GM21360 (cell line): ENCODE data around the gene AHDC1.

Experiments
- ATAC-seq: cut with Tn5 transposase; IDR thresholded peaks from one replicate; pipeline ENCODE4 v1.9.1; 2021; ENCODE audit warnings: mild to moderate bottlenecking, moderate library complexity; ENCODE audit not compliant: unreplicated experiment

Gene AHDC1

DNA sequence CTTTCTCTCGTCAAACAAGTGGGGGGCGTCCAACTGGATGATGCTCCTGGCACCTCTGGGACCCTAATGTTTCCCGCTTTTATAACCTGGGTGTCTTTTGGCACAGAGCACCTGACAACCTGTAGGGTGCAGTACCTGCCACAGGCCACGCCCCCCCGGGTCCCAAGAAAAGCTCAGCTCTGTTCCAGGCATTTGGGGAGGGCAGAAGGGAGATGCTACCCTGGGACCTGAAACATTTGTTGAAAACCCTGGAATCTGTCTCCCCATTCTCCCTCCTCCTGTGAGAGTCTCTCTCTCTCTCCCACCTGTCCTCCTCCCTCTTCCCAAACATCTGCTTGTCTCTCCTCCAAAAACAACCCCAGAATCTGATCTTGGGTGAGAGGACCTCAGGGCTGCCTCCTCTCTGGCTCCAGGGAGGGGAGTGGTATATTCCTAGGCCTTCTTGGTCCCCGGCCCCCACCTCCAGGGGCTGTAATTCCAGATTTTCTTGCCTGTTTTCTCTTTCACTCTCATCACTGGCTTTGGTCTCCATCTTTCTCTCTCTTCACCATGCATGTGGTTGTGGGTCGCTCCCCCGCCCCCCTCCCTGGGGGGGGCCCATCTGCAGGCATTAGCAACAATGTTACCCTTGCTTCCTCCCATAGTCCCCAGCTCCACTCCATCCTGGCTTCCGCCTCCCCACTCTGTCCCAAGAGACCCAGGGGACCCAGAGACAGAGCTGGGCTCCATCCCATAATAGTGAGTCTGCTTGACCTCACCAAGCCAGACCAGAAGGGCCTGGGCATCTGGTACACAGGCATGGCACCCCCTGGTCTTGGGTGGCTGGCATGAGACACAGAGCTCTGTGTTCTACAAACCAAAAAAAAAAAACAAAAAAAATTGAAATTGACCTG is 4.1 kb downstream of the AHDC1 start:
- ATAC-seq = no peak

DNA sequence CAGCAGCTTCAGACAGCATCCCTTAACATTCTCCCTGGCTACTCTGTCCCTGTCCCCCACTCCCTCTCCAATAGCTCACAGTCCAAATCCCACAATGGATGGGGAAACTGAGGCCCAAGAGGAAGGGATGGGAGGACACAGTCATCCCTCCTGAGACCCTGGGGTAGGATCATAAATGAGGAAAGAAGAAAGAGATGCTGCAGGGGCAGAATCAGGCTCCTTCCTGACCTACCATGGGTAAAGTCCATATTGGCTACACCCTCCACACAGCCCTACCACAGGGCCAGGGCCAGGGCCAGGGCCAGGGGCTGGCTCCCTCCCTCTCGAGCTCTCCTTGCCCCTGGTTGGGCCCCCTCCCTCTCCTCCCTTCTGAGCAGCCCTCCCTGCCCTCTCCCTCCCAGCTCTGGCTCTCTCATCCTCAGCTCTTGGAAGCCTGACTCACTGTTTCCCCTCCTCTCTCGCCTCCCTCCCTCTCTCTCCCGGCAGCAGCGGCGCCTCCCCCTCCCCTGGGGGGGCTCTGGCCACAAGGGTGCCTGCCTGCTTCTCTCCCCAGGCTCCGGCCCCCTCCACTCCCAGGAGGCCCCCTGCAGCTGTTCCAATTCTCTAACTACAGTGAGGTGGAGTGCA is 4.9 kb downstream of the AHDC1 start:
- no peak for ATAC-seq

DNA sequence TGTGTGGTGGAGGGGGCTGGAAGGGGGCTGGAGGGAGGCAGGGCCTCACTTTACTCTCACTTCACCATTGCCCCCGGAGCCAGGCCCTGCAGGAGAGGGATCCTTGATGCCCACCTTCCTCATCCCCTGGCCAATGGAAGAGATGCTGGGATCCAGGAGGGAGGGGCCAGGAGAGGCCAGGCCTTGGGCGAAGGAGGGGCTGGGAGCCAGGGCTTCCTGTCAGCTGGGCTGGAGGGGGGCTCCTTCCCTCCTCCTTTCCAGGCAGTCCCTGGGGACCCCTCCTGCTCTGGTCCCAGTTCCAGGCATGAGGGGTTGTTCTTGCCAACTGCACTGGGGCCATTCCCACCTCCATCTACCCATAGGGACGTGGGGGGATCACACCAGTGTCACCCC is 5.7 kb downstream of the AHDC1 start:
- no peak for ATAC-seq

DNA sequence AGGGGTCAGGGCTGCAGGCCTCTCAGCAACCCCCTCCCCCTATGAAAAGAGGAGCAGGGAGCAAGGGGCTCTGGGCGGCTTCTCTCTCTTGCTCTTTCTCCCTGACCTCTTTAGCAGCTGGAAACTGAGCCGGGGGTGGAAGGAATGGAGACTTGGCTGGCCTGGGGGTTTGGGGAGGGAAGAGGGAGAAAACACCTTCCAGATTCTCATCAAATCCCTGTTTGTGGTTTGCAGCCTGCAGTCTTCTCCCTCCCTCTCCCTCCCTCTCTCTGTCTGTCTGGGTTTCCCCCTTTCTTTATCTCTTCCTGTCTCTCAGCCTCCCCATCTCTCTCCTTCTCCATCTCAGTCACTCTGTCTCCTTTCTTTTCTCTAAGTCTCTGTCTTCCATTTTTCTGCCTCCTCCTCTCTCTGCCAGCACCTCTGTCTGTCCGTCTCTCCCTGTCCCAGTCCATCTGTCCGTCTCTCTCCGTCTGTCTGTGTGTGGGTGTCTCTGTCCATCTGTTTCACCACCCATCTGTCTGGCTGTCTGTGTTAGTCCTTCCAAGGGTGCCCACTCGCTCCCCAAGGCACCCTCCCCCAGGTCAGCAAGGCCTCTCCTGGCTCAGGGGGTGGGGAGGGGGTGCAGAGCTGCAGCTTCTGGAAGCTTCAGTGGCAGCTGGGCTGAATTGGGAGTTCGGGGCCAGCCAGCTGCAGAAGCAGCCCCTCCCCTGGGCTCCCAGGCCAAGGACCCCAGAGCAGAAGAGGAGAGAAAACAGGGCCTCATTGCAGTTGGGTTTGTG is 6.2 kb downstream of the AHDC1 start:
- ATAC-seq = no peak

DNA sequence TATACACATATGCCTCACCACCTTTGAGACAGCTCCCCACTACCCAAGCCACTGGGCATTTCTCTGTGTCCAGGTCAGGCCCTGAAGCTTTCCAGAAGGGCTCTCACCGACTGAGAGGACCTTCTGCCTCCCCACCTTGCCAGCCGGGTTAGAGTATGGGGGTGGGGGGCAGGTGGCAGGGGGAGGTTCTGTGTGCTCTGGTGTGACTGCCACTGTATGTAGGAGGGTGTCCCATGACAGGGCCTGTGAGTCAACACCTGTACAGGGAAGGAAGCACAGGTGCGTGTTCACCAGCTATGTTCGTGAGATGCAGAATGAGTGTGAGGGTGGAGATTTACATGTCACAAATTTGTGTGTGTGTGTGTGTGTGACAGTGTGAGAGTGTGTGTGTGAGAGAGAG is 7.0 kb downstream of the AHDC1 start:
- ATAC-seq = no peak

DNA sequence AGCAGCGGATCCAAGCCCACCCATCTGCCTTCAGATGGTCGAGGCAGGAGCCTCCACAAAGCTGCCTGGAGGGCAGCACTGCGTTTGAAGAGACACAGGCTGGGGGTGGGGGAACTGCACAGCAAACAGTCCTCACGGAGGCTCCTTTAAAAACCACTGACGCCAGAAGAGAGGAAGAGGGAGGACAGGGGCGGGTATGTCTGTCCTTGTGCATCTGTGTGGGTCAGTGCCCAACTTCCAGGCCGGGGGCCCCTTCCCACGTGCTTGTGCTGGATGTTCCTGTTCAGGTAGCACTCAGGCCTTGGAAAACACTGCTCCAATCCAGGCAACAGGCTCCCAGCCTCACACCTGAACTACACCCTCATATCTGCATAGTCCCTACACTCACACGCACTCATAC is 7.7 kb downstream of the AHDC1 start:
- no peak for ATAC-seq

DNA sequence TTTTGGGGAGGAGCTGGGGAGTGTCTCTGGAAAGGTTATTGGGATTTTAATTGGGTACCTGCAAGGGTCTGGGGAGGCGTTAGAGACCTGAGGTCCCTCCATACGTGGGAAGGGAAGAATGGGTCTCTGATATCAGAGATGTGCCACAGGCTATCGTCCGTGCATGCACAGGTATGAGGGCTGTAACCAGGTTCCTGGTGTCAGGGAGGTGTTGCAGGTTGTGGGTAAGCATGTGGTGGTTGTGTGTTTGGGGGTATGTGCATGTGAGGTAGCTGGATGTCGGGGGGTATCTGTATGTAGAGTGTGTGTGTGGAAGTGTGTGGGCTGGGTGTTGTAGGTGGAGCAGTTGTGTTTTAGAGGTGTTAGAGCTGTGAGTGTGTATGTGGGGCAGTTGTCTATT is 8.3 kb downstream of the AHDC1 start:
- ATAC-seq = no peak

DNA sequence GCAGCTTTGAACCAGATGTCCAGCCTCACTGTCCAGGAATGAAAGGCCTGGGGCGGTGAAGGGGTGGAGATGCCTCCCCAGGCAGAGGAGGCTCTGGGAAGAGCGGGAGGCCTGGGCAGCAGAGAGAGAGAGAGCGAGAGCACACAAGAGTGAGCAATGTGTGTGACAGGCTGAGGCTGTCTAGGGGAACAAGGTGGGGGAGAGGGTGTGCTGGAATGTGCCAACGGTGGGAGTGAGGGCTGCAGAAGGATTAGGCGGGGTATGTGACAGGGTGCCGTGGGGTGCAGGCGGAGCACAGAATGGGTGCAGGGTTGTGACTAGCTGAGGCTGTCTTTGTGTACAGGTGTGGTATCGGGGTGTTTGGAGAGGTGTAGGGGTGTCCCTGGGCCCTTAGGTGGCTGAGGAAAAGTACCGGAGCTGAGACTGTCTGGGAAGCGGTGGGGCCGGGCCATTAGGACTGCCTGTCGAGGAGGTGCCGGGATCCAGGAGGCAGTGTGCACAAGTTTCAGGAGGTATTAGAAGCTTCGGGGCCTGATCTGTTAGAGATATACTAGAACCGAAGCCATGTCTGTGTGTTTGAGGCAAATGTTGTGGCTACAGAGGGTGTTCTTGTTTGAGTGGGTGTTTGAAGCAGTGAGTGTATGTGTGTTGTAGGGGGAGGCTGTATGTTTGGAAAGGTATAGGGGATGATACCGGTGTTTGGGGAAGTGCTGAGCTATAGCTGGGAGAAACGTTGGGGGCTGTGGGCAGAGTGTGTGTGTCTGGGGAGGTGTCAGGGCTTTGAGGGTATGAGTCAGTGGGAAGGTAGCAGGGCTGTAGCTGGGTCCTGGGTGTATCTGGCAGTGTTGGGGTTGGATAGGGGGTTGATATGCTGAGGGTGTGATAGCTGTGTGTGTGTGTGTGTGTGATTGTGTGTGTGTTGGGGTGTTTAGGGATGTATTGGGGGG is 9.1 kb downstream of the AHDC1 start:
- no peak for ATAC-seq

DNA sequence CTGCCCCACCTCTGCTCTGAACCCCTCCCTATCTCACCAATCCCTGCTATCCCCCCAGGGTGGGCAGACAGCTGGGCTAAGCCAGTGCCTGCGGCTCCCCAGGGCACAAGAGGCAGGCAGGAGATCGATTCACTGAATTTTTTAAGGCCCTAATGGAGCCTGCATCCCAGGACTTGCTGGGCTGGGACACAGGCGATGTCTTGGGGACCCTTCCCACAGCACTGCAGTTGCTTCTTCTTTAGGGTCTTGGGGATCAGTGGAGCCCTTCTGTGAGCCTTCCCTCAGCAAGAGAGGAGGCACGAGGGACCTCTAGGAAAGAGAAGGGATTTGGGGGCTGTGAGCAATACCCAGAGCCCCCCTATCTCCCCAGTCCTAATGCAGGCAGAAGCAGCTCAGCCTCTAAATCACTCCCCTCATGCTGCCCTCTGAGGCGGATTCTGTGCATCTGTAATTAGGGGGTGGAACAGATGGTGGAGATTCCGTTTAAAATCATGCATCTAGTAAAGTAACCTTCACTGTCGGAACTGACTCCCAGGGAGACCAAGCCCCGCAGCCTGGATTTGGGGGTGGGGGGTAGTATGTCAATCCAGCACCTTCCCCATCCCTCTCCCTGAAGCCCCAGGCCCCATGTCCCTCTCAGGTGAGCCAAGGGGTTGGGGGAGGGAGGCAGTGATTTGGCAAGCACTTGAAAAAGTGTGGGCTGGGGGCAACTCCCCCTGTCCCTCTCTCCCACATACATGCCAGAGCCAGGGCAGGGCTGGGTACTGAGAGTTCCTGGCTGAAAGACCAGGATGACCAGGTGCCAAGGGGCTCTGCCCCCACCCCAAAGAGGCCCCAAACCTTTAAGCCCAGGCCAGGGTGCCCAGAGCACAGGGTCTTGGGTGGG is 10.0 kb downstream of the AHDC1 start:
- ATAC-seq = no peak

DNA sequence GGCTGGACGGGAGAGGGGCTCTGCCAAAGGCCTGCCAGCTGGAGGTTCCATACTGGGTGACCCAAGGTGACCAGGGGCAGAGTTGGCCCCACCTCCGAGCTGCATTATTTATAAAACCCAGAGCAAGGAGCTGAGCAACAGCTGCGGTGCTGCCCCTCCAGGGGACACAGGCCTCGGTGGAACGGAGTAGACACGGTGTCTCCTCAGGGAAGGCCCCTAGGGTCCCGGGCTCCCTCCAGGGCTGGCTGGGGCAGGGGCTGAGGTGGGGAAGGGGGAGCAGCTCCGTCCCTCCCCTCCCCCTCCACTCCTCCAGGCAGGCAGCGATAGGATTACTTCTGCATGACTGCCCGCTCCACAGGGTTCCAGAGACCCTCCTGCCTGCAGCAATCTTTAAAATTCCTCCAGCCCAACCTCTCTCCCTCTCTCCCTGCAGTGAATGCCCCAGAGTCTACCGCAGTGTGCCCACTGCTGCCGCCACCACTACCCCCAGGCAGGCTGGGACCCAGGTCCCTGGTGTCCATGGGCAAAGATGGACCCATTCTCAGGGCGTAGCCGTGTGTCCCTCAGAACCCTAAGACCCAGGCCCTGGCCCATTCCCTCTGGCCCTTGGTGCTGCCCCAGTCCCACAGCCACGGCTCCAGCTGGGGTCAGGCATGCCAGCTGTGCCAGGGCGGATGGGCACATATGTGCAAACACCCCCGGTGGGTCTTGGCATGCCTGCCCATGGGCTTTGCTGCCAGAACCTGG is 10.8 kb downstream of the AHDC1 start:
- ATAC-seq = no peak

DNA sequence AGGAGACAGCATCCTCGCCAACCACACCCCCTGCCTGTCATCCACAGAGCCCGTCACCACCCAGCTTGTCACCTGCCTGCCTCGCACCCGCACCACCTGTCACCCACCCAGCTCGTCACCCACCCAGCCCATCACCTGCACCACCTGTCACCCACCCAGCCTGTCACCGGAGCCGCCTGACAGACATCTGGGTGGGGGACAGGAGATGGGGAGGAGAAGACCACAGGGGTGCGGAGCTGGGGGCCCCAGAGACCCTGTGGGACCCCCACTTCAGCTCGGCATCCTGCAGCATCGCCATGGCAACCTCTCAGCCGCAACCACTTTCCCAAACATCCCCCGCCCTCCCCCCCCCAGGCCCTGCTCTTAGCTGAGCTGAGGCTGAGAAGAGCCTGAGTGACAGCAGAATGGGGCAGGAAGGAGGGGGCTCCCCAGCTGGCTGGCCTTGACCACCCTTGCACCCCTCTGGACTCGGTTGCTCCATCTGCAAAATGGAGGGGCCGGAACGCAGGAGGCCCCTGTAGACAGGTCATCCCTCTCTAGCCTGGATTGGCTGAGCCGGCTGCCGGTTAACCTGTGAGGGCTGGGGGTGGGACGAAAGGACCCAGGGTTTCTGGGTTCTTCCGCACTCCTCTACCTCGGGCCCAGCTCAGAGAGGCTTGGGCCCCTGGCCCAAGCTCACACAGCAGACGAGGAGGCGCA is 11.6 kb downstream of the AHDC1 start:
- ATAC-seq = no peak

DNA sequence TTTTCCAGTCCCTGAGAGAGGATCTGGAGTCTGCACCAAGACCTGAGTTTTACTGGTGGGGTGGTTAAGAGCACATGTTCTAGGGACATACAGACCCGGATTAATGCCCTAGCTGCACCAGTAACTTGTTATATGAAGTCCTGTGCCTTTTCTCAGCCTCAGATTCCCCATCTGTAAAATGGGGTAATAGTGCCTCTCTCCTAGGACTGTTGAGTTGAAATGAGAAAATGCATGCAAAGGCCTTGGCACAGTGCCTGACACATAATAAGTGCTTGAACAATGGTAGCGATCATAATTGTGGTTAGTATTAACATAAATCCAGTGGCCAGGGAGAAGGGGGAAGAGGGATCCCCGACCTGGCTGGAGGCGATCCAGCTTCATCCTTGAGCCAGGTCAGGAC is 12.3 kb downstream of the AHDC1 start:
- no peak for ATAC-seq

DNA sequence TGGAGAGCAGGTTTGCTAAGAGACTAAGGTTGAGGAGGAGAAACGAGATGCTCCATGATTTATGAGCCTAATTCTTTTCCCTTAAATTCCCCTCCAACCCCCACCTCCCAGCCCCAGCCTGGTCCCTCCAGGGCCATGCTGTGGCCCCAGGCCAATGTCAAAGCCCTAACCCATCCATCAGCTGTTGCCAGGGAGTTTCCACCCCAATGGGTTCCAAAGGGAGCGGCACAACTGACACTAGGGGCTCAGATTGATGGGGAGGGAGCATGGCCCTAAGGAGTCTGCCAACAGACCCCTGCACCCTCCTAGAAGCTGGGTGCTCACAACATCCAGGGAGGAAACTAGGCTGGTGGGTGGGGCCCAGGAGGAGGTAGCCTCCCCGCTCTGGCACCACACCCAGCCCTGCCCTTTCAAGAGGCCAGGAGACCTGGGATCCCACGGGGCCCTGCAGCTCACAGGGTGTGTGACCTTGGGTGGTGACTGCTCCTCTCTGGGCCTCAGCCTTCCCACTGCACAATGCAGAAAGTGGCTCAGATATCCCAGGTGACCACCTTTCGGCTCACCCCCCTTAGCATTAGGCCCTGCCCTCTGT is 12.9 kb downstream of the AHDC1 start:
- ATAC-seq = no peak

DNA sequence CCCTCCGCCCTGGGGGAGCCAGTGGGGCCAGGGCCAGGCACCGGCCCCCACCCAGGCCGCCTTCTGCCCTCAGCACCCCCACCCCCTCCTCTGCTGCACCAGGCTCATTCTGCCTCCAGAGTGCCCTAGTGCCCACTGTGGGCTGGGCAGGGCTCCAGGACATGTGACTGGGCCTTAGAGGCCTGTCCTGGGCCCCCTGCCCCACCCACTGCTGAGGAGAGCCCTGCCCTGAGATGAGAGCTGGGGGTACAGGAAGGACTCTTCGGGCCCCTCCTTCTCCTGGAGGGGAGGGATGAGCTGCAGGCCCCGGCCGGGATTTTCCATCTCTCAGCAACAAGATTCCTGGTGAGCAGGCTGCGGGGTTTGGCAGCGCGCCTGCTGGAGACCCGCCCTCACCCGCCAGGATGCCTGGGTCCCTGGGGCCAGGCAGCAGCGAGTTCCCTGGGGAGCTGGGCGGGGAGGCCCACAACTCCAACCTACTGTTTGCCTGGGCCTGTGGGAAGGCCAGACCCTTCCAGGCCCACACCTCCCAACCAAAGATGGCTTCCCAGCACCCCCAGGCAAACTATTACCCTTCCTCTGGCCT is 14.0 kb downstream of the AHDC1 start:
- ATAC-seq = no peak

DNA sequence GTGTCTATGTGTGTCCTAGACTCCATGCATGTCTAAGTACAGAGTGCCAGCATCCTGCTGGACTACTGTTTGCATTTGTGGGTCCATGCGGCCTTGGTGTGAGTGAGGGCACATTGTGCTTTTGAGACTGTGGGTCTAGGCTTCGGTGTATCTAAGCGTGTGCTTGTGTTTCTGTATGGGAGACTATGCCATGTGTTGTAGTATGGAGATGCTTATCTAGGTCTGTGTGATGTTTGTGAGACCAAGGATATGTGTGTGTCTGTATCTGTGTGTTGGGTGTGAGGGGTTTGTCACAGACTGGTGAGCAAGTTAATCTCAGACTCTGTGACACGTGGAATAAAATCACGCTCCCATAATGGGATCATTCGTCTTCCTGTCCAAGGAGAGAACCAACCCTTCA is 14.5 kb downstream of the AHDC1 start:
- no peak for ATAC-seq

DNA sequence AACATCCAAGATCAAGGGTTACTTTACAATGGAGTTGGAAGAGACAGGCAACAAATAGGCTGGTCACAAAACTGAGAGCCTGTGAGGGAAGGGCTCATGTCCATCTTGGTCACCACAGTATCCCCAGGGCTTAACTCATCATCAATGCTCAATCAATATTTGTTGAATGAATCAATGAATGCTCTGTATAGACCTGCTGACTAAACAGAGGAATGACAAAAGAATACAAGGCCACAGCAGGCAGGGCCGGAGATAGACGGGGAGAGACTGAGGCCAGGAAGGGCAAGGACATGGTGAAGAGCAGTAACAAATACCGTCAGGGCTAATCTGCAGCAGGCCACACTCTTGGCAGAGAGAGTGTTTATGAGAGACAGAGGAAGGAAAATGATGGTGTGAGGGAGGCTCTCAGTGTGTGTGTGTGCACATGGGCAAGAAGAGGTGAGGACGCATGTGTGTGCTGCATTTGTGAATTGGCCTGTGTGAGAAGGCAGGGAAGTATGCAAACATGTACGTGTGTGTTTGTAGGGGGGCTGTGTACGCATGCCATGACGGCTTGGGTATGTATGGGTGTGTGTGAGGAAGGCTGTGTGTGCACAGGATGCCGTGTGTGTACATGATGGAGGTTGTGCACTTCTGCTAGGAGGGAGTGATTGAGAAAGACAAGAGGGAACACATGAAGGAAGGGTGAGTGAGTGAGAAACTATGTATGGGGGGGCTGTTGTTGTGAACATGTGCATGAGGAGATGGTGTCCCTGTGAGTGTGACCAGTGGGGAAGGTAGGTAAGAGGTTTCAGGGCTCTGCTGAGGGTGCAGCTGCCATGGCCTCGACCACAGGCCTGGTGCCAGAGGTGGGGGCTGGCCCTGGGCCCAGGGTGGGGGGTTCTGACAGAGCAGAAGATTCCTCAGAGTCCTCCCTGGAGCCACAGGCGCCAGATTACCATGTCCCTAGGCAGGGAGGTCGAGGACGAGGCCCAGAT is 15.4 kb downstream of the AHDC1 start:
- ATAC-seq = no peak
